ENCODE data around the gene KCNA1. TPM values are rescaled to one million over a fixed set of nuclear protein-coding genes. Genes with fewer than 3 reads are reported as not detected.

KCNA1 gene
- total RNA-seq, 1 donor from 2014 or later: 1.4 TPM

DNA sequence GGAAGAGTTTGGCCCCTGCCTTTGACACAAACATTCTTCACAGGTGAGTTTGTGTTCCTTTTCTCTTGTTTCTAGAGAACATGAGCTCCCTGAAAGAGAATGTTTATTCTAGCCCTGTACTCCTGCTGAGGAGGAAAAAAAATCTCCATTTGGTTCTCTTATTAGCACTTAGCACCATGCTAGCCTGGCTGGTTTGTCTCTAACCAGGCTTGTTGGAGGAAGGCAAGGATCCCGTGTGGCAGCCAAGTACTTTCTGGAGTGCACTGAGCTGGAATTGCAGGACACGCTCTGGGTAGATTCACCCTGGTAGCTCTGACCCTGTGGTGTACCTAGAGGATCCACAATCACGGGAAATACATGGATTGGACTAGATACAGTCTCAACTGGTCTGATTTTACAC, 41.9 kb downstream of the KCNA1 start:
- Histone ChIP-seq H3F3A (ENCODE audit: low read depth) (peaks cover 15% of the 10 kb centered on the region), H2AFZ (replicated peaks) (no peak overlapping the region), H3K27ac (no peak overlapping the region), H3K4me3 (no peak overlapping the region), H3K9me3 (ENCODE audit: low read depth) (no peaks in the 10 kb centered on the region), H3K79me2 (ENCODE audit: low read depth) (no peaks in the 10 kb centered on the region), H3K9ac (no peak overlapping the region), H3K4me1 (peaks cover 15% of the 10 kb centered on the region), H4K20me1 (ENCODE audit: low read depth) (peaks cover 8% of the 10 kb centered on the region), H3K4me2 (no peak overlapping the region), H3K27me3 (peaks cover 44% of the 10 kb centered on the region), H3K36me3 (no peaks in the 10 kb centered on the region)
- H3K9me3 Mint-ChIP-seq: peaks cover 3% of the 10 kb centered on the region
- peaks cover 9% of the 10 kb centered on the region for H3K27me3 Mint-ChIP-seq (ENCODE audit: insufficient read depth, low read depth)
- H3K36me3 Mint-ChIP-seq: no peaks in the 10 kb centered on the region
- H3K27ac Mint-ChIP-seq: no peak overlapping the region
- H3K4me3 Mint-ChIP-seq: no peak overlapping the region
- TF ChIP-seq EZH2 (IDR thresholded peaks at IDR 0.05) (no peak), EZH2phosphoT487 (IDR thresholded peaks at IDR 0.05) (no peak)
- TF ChIP-seq, protein P1, sequence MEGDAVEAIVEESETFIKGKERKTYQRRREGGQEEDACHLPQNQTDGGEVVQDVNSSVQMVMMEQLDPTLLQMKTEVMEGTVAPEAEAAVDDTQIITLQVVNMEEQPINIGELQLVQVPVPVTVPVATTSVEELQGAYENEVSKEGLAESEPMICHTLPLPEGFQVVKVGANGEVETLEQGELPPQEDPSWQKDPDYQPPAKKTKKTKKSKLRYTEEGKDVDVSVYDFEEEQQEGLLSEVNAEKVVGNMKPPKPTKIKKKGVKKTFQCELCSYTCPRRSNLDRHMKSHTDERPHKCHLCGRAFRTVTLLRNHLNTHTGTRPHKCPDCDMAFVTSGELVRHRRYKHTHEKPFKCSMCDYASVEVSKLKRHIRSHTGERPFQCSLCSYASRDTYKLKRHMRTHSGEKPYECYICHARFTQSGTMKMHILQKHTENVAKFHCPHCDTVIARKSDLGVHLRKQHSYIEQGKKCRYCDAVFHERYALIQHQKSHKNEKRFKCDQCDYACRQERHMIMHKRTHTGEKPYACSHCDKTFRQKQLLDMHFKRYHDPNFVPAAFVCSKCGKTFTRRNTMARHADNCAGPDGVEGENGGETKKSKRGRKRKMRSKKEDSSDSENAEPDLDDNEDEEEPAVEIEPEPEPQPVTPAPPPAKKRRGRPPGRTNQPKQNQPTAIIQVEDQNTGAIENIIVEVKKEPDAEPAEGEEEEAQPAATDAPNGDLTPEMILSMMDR (IDR thresholded peaks at IDR 0.05): no peak
- H3K4me1 Mint-ChIP-seq: peaks cover 28% of the 10 kb centered on the region
- DNase-seq (ENCODE audit: low spot score): no peak

DNA sequence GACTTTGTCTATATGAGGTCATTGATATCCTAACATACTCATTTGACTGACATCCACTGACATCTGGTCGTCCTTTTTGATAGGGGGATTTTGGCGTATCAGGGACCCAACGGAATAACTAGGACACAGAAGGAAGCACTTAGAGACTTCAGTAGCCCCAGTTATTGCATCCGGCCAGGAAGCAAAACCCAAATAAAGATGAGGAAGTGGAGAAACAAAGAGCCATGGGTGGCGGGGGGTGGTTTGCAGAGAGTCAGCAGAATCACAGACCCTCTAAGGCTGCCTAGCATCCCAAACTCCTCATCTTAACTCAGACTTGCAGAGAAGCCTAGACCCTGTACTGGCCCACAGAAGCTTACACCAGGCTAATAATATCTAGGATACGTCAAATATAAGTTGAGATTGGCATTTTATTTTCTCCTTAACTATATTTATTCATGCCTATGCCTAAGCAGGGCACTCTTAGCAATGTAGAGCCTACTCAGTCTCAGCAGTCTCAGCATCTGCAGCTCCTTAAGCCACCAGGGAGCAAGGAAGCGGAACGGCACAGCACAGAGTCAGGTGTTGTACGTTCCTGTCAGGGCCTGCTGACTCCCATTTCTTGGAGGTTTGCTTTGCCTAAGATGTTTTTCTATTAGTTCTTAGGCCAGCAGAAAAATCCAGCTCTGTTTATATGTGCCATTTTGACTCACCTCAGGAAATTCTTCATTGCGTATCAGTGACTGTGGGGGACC, 45.1 kb downstream of the KCNA1 start:
- no peaks in the 10 kb centered on the region for H3K36me3 Mint-ChIP-seq
- peaks cover 17% of the 10 kb centered on the region for H3K4me1 Mint-ChIP-seq
- H3K36me3 ChIP-seq: no peaks in the 10 kb centered on the region
- H3K4me3 ChIP-seq: no peak overlapping the region
- H3K27ac Mint-ChIP-seq: no peak overlapping the region
- H3K27me3 Mint-ChIP-seq (ENCODE audit: insufficient read depth, low read depth): peaks cover 6% of the 10 kb centered on the region
- DNase-seq (ENCODE audit: low spot score): no peak
- H3K4me2 ChIP-seq: no peak overlapping the region
- H3K27ac ChIP-seq: no peak overlapping the region
- H3K9me3 Mint-ChIP-seq: peaks cover 3% of the 10 kb centered on the region
- no peaks in the 10 kb centered on the region for H3F3A ChIP-seq (ENCODE audit: low read depth)
- no peak overlapping the region for H3K9ac ChIP-seq
- H2AFZ ChIP-seq (replicated peaks): no peak overlapping the region
- peaks cover 36% of the 10 kb centered on the region for H3K27me3 ChIP-seq
- no peaks in the 10 kb centered on the region for H4K20me1 ChIP-seq (ENCODE audit: low read depth)
- H3K9me3 ChIP-seq (ENCODE audit: low read depth): no peaks in the 10 kb centered on the region
- H3K79me2 ChIP-seq (ENCODE audit: low read depth): no peaks in the 10 kb centered on the region
- H3K4me3 Mint-ChIP-seq: no peak overlapping the region
- no peak for TF ChIP-seq EZH2phosphoT487 (IDR thresholded peaks at IDR 0.05)
- TF ChIP-seq, protein P1 (IDR thresholded peaks at IDR 0.05): no peak
- H3K4me1 ChIP-seq: peaks cover under 1% of the 10 kb centered on the region

GRCh38 chr12:4956054-4956453, 46.3 kb downstream of the KCNA1 start:
- Histone ChIP-seq H2AFZ (replicated peaks) (no peak overlapping the region), H3K9me3 (ENCODE audit: low read depth) (no peaks in the 10 kb centered on the region), H3K36me3 (no peaks in the 10 kb centered on the region), H3K9ac (no peak overlapping the region), H3K79me2 (ENCODE audit: low read depth) (no peaks in the 10 kb centered on the region), H3F3A (ENCODE audit: low read depth) (no peaks in the 10 kb centered on the region), H3K27me3 (peaks cover 31% of the 10 kb centered on the region), H3K4me2 (no peak overlapping the region), H3K4me1 (peaks cover 13% of the 10 kb centered on the region), H3K27ac (no peak overlapping the region), H3K4me3 (no peak overlapping the region), H4K20me1 (ENCODE audit: low read depth) (no peaks in the 10 kb centered on the region)
- Mint-ChIP-seq H3K4me3 (no peak overlapping the region), H3K9me3 (peaks cover 3% of the 10 kb centered on the region), H3K36me3 (no peaks in the 10 kb centered on the region), H3K27me3 (ENCODE audit: insufficient read depth, low read depth) (peaks cover 4% of the 10 kb centered on the region), H3K27ac (peak overlapping the region; percentile 9), H3K4me1 (peaks cover 19% of the 10 kb centered on the region)
- no peak for TF ChIP-seq EZH2 (IDR thresholded peaks at IDR 0.05)
- TF ChIP-seq, protein P1 (IDR thresholded peaks at IDR 0.05): no peak
- DNase-seq (ENCODE audit: low spot score): no peak
